UCSD-AML1 (cell line): Measurements from ENCODE around the gene IDH2.

Experiments used
- DNase-seq: peaks from one replicate; lab custom pipeline; 2025; ENCODE audit not compliant: unreplicated experiment; lab: John Stamatoyannopoulos, UW

Gene IDH2

DNA sequence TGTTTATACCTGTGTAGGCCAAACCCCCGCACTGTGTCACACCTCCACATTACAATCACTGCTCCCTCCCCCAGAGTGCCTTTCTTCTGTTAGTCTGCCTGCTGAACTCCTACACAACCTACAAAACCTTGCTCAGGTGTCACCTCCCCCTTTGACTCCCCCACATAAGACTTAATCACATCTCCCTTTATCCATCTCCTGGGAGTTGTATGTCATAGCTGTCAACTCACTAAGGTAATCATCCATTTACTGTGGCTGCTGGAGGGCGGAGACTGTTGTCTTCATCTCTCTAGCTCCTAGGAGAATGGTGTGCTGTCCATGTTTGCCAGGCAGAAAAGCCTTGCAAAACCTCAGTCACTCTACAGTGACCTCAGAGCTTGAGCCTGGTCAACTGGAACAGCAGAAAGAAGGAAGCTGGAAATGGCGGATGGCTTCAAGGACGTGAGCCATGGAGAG lies 57.3 kb downstream of the IDH2 start:
- DNase-seq = no peak

DNA sequence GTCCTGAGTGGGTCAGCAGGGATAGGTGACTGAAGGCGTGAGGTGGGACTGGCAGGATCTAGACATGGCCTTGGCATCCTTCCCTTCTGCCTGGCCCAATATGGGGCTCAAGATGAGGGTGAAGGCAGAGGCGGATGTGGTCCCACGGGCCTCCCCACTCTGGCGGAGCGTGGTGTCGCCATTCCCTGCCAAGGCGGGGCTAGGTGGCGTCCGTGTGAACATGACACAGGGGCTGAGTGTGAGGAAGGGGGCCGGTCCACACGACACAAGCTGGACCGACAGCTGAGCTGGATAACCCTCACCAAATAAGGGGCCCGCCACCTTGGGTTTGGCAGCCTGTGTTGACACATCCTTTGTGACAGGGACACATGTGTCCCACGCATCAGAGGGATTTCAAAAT lies 58.1 kb downstream of the IDH2 start:
- DNase-seq = no peak

- no peak for DNase-seq
These were observed 58.7 kb downstream of the IDH2 start for GRCh38 chr15:90043530-90044010.

DNA sequence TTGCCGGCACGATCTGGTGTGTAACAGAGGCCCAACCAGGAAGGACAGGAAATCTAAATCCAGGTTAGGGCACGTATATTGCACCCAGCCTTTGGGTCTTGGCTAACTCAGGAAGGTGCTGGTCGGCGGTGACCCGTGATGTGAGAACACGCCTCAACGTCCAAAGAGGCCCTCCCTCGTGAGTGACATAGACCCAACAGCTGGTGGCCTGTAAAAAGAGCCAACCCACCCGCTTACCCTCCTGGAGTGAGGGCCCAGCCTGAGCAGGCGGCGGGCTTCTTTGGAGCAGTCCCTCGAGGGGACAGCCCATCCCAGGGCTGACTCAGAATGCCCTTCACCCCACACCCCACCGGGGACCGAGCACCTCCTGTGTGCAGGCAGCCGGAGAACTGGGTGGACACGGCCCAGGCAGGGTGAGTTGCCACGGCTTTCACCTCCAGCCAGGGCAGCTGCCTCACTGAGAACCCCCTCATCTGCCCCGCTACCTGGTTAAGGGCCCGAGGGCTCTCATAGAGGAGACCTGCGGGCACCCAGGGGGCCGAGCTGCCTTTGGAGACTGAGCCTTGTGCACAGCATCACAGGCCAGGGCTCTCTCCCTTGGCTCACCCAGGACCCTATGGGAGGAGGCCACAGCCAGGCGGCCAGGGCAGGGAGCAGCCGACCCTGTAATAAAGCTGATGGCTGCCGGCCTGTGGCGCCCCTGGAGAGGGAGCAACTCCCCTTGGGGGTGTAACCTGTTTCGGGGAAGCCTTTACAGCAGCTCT lies 59.3 kb downstream of the IDH2 start:
- no peak for DNase-seq

GRCh38 chr15:90042356-90042755 lies 59.9 kb downstream of the IDH2 start:
- no peak for DNase-seq

DNA sequence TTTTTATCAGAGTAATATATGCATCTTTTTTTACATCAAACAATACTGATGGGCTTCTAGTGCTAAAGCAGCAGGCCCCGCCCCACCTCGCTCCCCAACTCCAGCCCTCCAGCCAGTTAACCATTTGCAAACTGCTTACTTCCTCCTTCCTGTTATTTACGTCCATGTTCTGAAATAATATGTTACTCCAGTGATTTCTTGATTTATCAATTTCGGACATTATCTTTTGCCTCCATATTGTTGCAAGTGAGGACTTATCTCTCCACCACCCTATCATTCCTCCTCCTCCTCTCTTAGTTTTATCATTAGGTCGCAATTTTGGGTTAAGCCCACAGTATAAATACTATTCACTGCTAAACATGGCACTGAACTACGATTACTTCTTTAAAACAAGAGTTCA lies 61.6 kb downstream of the IDH2 start:
- no peak for DNase-seq

DNA sequence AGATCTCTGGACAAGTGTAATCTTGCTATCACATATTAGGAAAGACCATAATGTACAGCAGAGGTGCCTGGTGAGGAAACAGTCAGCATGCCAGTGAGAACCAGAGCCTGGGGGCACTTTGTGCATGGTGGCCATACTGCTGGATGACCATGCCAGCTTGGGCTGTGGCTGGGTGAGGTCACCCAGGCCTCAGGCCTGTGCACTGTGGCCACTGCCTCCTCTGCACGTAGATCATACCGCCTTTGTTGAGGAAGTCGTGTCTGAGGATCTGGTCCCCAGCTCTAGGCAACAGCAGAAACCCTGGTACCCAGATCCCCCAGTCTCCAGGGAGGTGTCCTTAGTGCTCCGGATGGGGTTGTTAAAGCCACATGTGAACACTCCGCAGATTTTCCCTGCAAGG lies 62.3 kb downstream of the IDH2 start:
- no peak for DNase-seq

- DNase-seq = no peak
These were observed 63.6 kb downstream of the IDH2 start for GRCh38 chr15:90038632-90039095.

- DNase-seq = no peak
These were observed 64.2 kb downstream of the IDH2 start for GRCh38 chr15:90037961-90038631.

GRCh38 chr15:90037511-90037860 lies 64.8 kb downstream of the IDH2 start:
- DNase-seq = no peak

- no peak for DNase-seq
These were observed 65.3 kb downstream of the IDH2 start for GRCh38 chr15:90036806-90037510.

GRCh38 chr15:90036343-90036742 lies 65.9 kb downstream of the IDH2 start:
- DNase-seq = no peak

DNA sequence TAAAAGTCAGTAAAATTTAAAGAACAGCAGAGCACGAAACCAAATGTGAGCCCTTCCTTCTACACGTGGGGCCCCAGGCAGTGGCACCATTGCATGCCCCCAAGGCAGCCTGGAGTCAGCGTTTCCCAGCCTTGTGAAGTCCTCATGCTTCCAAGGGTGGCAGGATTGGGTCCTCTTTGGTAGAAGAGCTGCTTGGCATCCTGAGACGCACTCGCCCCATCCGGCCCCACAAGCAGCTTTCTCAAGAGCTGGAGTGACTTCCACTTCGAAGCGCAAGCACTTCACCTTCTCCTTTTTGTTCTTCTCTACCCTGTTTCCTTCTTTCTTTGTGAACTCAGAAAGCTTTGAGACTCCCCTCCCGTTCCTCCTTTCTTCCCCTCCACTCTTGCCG lies 66.4 kb downstream of the IDH2 start:
- peak; percentile 57 for DNase-seq

- peak; percentile 92 for DNase-seq
These were observed 67.0 kb downstream of the IDH2 start for GRCh38 chr15:90035095-90035839.

DNA sequence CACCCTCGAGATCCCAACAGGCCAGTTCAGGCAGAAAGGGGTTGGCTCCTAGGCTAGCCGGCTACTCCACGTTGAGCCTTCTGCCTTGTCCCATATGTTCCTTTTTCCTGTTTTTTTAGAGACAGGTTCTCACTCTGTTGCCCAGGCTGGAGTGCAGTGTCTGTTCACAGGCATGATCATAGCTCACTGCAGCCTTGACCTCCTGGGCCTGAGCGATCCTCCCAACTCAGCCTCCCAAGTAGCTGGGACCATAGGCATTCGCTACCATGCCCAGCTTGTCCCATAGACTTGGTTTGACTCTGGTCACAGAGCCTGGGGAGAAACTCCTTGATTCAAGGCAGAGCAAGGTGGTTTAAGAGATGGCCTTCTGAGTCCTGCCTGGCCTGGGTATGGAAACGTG lies 68.8 kb downstream of the IDH2 start:
- no peak for DNase-seq
